AG04450 (cell line): ENCODE data around the gene MOCS3. TPM values are rescaled to one million over a fixed set of nuclear protein-coding genes. Genes with fewer than 3 reads are reported as not detected.

Experiments
- CTCF ChIA-PET: fragments of 300-600, 350-600 bp; formaldehyde crosslinking; extraction: SDS; loops from one replicate; lab custom pipeline; 2022; ENCODE audit warnings: antibody characterized with exemption, inconsistent platforms; lab: Charles Lee
- POLR2A ChIA-PET: fragments of 350-600 bp; formaldehyde crosslinking; extraction: SDS; loops from one replicate; lab custom pipeline; 2021; ENCODE audit warnings: antibody characterized with exemption, inconsistent platforms; lab: Yijun Ruan, JAX
- DNase-seq: peaks from one replicate; pipeline ENCODE4 v3.0.0-alpha.2; 2011; ENCODE audit warnings: low read depth, low spot score
- H3K27ac ChIP-seq: one replicate; pipeline ENCODE4 v1.5.1; 2012; ENCODE audit warnings: low read depth, low read length, control low read depth
- H3K27me3 ChIP-seq: one replicate; pipeline ENCODE4 v1.6.0; 2012; ENCODE audit warnings: low read length; ENCODE audit not compliant: control insufficient read depth, insufficient read depth
- H3K4me3 ChIP-seq: 2 replicates; pipeline ENCODE4 v1.5.1; 2011; ENCODE audit warnings: mild to moderate bottlenecking, low read depth, low read length, control low read depth
- H3K9me3 ChIP-seq: 2 replicates; pipeline ENCODE4 v1.5.1; 2012; ENCODE audit warnings: low read length; ENCODE audit not compliant: control insufficient read depth, insufficient read depth
- polyA plus RNA-seq: library from polyadenylated mRNA; depleted of rRNA; stranded (reverse); fragments of >200 nt; gene quantifications from 2 replicates; pipeline ENCODE4 v1.2.3, GENCODE V29; 2011
- TF ChIP-seq, protein P1 (sequence below): IDR thresholded peaks from 2 replicates; pipeline ENCODE4 v1.5.1; 2011; ENCODE audit warnings: low read depth, low read length, control low read depth, inconsistent platforms

MOCS3 gene
- polyA plus RNA-seq, 1 experiment, result 3.8 TPM

DNA sequence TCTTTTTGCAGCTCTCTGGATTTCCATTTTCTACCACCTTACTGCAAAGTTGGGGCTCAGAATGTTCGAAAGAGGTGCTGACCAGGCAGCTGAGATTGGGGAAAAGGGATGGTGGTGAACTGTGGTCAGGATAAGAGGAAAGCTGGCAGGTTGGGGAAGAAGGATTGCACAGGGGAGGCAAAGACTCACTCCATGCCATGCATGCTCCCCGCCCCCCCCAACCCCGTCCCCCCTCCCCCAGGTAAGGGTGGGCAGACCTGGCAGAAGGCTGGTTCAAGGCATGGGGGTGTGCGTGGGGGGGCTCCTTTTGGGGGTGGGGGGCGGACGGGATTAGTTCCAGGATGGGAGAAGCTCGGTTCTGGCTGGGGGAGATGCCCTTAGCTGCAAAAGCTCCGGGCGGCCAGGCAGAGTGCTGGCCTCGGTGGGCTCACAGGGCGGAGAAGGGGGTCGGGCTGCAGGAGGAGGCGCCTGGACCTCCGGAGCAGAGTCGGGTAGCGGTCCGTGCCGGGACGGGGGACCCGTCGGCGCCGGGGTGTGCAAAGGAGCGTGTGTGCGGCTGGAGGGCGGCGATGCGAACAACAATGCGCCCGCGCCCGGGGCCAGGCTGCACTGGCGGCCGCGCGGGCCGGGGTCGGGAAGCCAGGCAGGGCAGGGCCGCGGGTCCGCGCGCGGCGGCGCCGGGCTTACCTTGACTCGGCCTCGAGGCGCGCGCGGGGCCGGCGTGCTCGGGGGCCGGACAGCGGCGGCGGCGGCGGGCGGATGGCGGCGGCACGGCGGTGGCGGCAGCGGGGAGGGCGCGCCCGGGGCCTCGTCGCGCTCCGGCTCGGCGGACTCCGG is 28.3 kb upstream of the MOCS3 start:
- POLR2A ChIA-PET, result interaction anchor here (0.6 to 3.7 kb wide), 8 partner anchors 11 to 847 kb away, joined by 3 to 17 read pairs (median 9); partner anchors contain the start of genes BCAS4, DPM1 and MOCS3
- Histone ChIP-seq H3K9me3 (no peaks in the 10 kb centered on the region), H3K27me3 (no peaks in the 10 kb centered on the region), H3K27ac (peak overlapping the region; percentile 13), H3K4me3 (peak overlapping the region; percentile 86)
- no peak for DNase-seq
- CTCF ChIA-PET, result interaction anchor here (0.5 to 11.5 kb wide), 26 partner anchors 10 to 405 kb away, joined by 3 to 201 read pairs (median 5); partner anchors contain the start of genes BCAS4, DPM1 and MOCS3
- TF ChIP-seq, protein P1, sequence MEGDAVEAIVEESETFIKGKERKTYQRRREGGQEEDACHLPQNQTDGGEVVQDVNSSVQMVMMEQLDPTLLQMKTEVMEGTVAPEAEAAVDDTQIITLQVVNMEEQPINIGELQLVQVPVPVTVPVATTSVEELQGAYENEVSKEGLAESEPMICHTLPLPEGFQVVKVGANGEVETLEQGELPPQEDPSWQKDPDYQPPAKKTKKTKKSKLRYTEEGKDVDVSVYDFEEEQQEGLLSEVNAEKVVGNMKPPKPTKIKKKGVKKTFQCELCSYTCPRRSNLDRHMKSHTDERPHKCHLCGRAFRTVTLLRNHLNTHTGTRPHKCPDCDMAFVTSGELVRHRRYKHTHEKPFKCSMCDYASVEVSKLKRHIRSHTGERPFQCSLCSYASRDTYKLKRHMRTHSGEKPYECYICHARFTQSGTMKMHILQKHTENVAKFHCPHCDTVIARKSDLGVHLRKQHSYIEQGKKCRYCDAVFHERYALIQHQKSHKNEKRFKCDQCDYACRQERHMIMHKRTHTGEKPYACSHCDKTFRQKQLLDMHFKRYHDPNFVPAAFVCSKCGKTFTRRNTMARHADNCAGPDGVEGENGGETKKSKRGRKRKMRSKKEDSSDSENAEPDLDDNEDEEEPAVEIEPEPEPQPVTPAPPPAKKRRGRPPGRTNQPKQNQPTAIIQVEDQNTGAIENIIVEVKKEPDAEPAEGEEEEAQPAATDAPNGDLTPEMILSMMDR, result no peak

DNA sequence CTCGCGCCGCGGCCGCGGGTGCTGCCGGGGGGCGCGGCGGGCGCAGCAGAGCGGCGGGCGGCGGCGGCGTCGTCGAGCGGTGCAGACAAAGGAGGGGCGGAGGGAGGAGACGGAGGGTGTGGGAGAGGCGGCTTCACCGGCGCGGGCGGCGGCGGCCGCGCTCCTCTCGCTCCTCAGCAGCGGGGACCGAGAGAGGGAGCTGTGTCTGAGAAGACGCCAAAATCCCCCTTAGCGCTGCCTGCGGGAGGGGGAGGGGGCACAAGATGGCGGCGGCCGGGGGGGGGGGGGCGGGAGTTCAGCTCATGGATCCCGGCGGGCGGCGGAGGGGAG is 27.7 kb upstream of the MOCS3 start:
- DNase-seq, result no peak
- H3K4me3 ChIP-seq, result peak overlapping the region; percentile 86
- H3K9me3 ChIP-seq, result no peaks in the 10 kb centered on the region
- peak overlapping the region; percentile 84 for H3K27ac ChIP-seq
- TF ChIP-seq, protein P1, result no peak
- ChIA-PET POLR2A (interaction anchor here (0.6 to 3.7 kb wide), 12 partner anchors 10 to 847 kb away, joined by 3 to 17 read pairs (median 4); partner anchors contain the start of genes BCAS4, DPM1 and MOCS3), CTCF (interaction anchor here (0.5 to 11.5 kb wide), 10 partner anchors 9 to 999 kb away, joined by 3 to 201 read pairs (median 4); partner anchors contain the start of genes BCAS4, DPM1 and MOCS3)
- H3K27me3 ChIP-seq, result no peaks in the 10 kb centered on the region

DNA sequence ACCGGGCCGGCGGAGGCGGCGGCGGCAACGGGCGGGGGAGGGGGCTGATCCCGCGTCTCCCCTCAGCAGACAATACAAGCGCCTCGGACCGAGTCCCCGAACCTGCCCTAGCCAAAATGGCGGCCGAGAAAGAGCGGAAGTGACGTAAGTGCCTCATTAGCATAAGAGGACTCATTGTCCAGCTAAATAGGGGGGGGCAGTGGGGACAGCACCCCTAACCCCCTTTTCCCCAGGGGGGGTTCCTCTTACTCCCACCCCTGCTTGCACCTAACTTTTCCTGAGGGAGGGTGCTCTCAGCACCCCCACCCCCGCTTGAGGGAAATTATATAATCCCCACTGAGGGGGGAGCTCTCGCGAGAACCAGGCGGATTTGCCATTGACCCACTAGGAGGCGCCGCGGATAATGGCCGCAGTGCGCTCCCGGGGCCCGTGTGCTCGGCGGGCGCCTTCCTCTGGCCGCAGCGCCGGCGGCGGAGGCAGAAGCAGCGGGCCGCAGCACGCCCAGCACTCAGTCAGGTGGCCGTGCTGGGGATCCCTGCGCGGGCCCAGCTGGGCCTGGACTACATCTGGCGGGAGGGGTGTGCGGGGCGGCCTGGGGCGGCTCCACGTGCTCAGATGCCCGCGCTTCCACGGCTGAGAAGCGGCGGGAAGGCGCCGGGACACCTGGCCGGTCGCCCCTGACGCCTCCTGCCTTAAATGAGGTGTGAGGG is 27.2 kb upstream of the MOCS3 start, which contains the start of gene ADNP:
Gene ADNP, minus strand, starts transcription at position 132 of the 710 bp plus-strand sequence. CDS start 27,441 bp downstream, outside the sequence.
- peak within 1 kb of the TSS; percentile 86 for H3K4me3 ChIP-seq
- DNase-seq, result peak; percentile 61
- H3K9me3 ChIP-seq, result no peaks in the 10 kb centered on the region
- CTCF ChIA-PET, result interaction anchor here (0.5 to 11.5 kb wide), 10 partner anchors 9 to 999 kb away, joined by 3 to 201 read pairs (median 4); partner anchors contain the start of genes BCAS4, DPM1 and MOCS3
- peak within 1 kb of the TSS; percentile 84 for H3K27ac ChIP-seq
- H3K27me3 ChIP-seq, result no peaks in the 10 kb centered on the region
- TF ChIP-seq, protein P1, result peak; percentile 61
- POLR2A ChIA-PET, result interaction anchor here (0.5 to 3.7 kb wide), 13 partner anchors 9 to 848 kb away, joined by 3 to 17 read pairs (median 4); partner anchors contain the start of genes BCAS4, DPM1 and MOCS3

DNA sequence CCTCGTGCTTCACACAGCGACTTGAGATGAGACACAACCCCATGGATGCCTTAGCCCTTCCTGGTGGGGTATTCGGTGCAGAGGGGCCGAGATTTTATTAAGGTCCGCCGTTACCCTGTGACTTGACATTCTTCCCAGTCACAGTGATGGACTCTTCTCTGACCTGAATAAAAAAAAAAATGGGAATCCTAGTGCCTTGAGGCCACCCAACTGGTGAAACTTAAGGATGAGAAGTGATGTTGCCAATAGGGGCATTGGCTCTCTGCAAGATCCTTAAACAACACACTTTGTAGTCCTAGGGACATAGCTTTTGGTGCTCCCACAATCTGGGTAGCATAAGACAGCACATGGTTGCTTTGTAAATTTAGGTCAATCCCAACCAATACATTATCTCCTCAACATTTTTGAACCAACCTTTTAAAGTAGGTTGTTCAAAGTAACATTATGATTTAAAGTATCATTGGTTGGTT is 26.6 kb upstream of the MOCS3 start:
- H3K27me3 ChIP-seq, result no peaks in the 10 kb centered on the region
- TF ChIP-seq, protein P1, result no peak
- ChIA-PET POLR2A (interaction anchor here (0.5 to 3.7 kb wide), 6 partner anchors 10 to 141 kb away, joined by 3 to 17 read pairs (median 6); partner anchors contain the start of genes BCAS4, DPM1 and MOCS3), CTCF (interaction anchor here (1.8 to 11.5 kb wide), 4 partner anchors 12 to 140 kb away, joined by 5 to 201 read pairs (median 22); partner anchors contain the start of genes BCAS4, DPM1 and MOCS3)
- peak overlapping the region; percentile 28; the same call in 1 of the 2 replicates for H3K4me3 ChIP-seq
- H3K9me3 ChIP-seq, result no peaks in the 10 kb centered on the region
- H3K27ac ChIP-seq, result peak overlapping the region; percentile 76
- DNase-seq, result no peak
